ENCODE results near the gene TICAM1. TPM values are rescaled to one million over a fixed set of nuclear protein-coding genes. Genes with fewer than 3 reads are reported as not detected.

TICAM1 gene
- total RNA-seq, 1 donor, result 3.3 TPM

DNA sequence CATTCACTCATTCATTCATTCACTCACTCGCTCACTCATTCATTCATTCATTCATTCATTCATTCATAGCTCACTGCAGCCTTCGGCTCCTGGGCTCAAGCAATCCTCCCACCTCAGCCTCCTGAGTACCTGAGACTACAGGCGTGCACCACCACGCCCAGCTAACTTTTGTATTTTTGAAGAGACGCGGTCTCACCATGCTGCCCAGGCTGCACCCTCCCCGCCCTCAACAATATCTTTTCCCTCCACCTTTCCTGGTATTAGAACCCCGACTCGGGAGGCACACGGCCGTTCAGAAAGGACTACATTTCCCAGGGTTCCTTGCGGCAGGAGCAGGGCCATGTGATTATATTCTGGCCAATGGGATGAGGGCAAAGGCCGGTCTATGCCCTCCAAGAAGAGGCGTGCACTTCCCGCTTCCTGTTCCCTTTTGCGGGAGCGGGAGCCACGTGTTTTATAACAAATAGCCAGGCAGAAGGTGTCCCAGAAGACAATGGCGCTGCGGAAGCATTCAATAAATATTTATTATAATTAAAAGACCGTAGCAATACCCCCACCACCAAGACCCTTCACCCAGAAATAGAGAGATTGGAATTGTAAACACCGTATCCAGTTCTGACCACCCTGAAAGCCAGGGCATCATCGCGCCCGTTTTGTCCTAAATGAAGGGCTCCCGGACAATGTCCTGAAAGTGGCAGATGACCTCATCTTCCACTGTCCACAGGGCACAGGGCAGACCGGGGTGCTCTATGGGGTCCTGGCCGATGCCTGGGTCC lies 15.9 kb downstream of the TICAM1 start:
- Histone ChIP-seq H3K36me3 (ENCODE audit: insufficient read depth, low read length) (peaks cover 10% of the 10 kb centered on the region), H2AFZ (ENCODE audit: low read length) (peak overlapping the region; percentile 8), H3K4me2 (ENCODE audit: insufficient read depth, low read length) (peak overlapping the region; percentile 49), H3K9me3 (ENCODE audit: low read depth, low read length) (no peaks in the 10 kb centered on the region), H3K4me1 (ENCODE audit: insufficient read depth, low read length) (peaks cover 11% of the 10 kb centered on the region), H3K27ac (ENCODE audit: low read depth, low read length) (peak overlapping the region; percentile 22), H4K20me1 (ENCODE audit: insufficient read depth, low read length) (no peaks in the 10 kb centered on the region), H3K4me3 (ENCODE audit: insufficient read depth, low read length) (no peak overlapping the region), H3K27me3 (ENCODE audit: insufficient read depth, low read length) (no peaks in the 10 kb centered on the region), H3K79me2 (ENCODE audit: insufficient read depth, low read length) (peaks cover 7% of the 10 kb centered on the region)
- DNase-seq (ENCODE audit: insufficient read length, low spot score, missing footprints), result peak; percentile 99
- TF ChIP-seq, protein P1, sequence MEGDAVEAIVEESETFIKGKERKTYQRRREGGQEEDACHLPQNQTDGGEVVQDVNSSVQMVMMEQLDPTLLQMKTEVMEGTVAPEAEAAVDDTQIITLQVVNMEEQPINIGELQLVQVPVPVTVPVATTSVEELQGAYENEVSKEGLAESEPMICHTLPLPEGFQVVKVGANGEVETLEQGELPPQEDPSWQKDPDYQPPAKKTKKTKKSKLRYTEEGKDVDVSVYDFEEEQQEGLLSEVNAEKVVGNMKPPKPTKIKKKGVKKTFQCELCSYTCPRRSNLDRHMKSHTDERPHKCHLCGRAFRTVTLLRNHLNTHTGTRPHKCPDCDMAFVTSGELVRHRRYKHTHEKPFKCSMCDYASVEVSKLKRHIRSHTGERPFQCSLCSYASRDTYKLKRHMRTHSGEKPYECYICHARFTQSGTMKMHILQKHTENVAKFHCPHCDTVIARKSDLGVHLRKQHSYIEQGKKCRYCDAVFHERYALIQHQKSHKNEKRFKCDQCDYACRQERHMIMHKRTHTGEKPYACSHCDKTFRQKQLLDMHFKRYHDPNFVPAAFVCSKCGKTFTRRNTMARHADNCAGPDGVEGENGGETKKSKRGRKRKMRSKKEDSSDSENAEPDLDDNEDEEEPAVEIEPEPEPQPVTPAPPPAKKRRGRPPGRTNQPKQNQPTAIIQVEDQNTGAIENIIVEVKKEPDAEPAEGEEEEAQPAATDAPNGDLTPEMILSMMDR (IDR thresholded peaks at IDR 0.05; ENCODE audit: extremely low read depth, low read depth, low read length), result no peak

GRCh38 chr19:4814625-4815425 lies 16.7 kb downstream of the TICAM1 start:
- peaks cover 10% of the 10 kb centered on the region for H3K36me3 ChIP-seq (ENCODE audit: insufficient read depth, low read length)
- H3K4me2 ChIP-seq (ENCODE audit: insufficient read depth, low read length), result peak overlapping the region; percentile 49
- H4K20me1 ChIP-seq (ENCODE audit: insufficient read depth, low read length), result no peaks in the 10 kb centered on the region
- H3K27ac ChIP-seq (ENCODE audit: low read depth, low read length), result no peak overlapping the region
- TF ChIP-seq, protein P1 (IDR thresholded peaks at IDR 0.05; ENCODE audit: extremely low read depth, low read depth, low read length), result no peak
- no peaks in the 10 kb centered on the region for H3K27me3 ChIP-seq (ENCODE audit: insufficient read depth, low read length)
- peaks cover 7% of the 10 kb centered on the region for H3K79me2 ChIP-seq (ENCODE audit: insufficient read depth, low read length)
- H3K9me3 ChIP-seq (ENCODE audit: low read depth, low read length), result no peaks in the 10 kb centered on the region
- no peak overlapping the region for H2AFZ ChIP-seq (ENCODE audit: low read length)
- peaks cover 11% of the 10 kb centered on the region for H3K4me1 ChIP-seq (ENCODE audit: insufficient read depth, low read length)
- H3K4me3 ChIP-seq (ENCODE audit: insufficient read depth, low read length), result no peak overlapping the region
- DNase-seq (ENCODE audit: insufficient read length, low spot score, missing footprints), result peak; percentile 69

DNA sequence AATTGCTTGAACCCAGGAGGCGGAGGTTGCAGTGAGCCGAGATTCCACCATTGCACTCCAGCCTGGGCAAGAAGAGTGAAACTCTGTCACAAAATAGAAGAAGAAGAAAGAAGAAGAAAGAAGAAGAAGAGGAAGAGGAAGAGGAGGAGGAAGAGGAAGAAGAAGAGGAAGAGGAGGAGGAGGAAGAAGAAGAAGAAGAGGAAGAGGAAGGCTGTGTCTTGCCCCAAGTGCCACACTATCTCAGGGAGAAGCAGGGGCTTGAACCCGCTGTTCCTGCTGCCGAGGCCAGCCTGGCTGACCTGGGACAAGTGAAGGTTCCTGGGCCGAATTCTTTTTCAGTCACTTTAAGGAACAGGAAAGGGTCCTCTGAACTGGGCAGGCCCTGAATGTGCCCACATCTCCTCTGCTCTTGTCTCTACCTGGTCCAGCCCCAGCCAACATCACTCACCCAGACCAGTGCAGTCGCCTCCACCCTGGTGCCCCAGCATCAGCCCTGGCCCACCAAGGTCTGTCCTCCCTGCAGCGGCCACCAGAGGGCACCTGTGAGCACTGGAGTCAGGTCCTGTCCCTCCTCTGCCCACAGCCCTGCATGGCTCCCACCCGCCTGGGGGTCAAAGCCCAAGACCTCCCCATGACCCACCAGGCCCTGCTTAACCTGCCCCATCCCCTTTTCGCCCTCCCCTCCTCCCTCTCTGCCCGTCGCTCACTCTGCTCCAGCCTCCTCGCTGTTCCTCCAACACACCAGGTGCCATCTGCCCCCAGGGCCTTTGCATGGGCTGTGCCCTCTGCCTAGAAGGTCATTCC lies 20.0 kb downstream of the TICAM1 start:
- H3K4me2 ChIP-seq (ENCODE audit: insufficient read depth, low read length), result no peak overlapping the region
- TF ChIP-seq, protein P1 (IDR thresholded peaks at IDR 0.05; ENCODE audit: extremely low read depth, low read depth, low read length), result peak; percentile 82

More for the DNA sequence above, 20.0 kb downstream of the TICAM1 start:
- no peak overlapping the region for H3K4me3 ChIP-seq (ENCODE audit: insufficient read depth, low read length)
- peak overlapping the region; percentile 28 for H3K27ac ChIP-seq (ENCODE audit: low read depth, low read length)
- H3K36me3 ChIP-seq (ENCODE audit: insufficient read depth, low read length), result no peaks in the 10 kb centered on the region
- no peaks in the 10 kb centered on the region for H3K79me2 ChIP-seq (ENCODE audit: insufficient read depth, low read length)
- no peaks in the 10 kb centered on the region for H3K9me3 ChIP-seq (ENCODE audit: low read depth, low read length)
- no peaks in the 10 kb centered on the region for H3K27me3 ChIP-seq (ENCODE audit: insufficient read depth, low read length)
- peak; percentile 96 for DNase-seq (ENCODE audit: insufficient read length, low spot score, missing footprints)
- H4K20me1 ChIP-seq (ENCODE audit: insufficient read depth, low read length), result no peaks in the 10 kb centered on the region
- no peak overlapping the region for H2AFZ ChIP-seq (ENCODE audit: low read length)
- H3K4me1 ChIP-seq (ENCODE audit: insufficient read depth, low read length), result peaks cover 11% of the 10 kb centered on the region

All from osteoblast (primary cell).